ENCODE measurements around the gene DPH2. TPM values are rescaled to one million over a fixed set of nuclear protein-coding genes. Genes with fewer than 3 reads are reported as not detected.

The DPH2 gene
- total and polyA plus RNA-seq, 2 of the 8 experiments (the other 6 are each of a cell fraction or from before 2014, with no cell fraction given) = 64.9 to 92.1 TPM

DNA sequence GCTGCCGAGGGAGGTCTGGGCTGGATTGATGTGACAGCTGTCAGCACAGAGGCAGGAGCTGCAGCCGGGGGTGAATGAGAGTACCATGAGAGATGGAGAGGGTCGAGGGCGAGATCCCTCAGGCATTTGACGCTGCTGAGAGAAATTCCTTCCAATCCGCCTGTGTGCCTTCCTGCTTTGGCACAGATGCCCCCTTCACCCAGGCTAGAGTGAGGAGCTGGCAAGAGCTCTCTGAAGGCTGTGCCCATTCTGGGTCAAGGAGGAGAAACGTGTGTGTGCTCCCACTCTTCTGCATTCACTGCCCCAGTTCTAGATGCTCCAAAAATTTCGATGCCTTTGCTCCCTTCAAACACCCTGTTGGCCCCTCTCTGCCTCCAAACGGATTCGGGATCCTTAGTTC is 31.4 kb upstream of the DPH2 start:
- Histone ChIP-seq H3K36me3 (ENCODE audit: control insufficient read depth in 2 of 4, insufficient read depth in 4 of 4, low read length in 3 of 4) (no peaks in the 10 kb centered on the region; a peak in 1 of 8 replicates), H3K9me3 (ENCODE audit: insufficient read depth in 2 of 2, low read depth in 1 of 2, low read length in 1 of 2) (no peaks in the 10 kb centered on the region), H3K27me3 (replicated peaks in 1 of 4; ENCODE audit: control insufficient read depth in 3 of 4, extremely low read depth in 1 of 4, insufficient read depth in 3 of 4, low read length in 3 of 4) (no peaks in the 10 kb centered on the region; a peak in 1 of 7 replicates), H3K79me2 (ENCODE audit: control insufficient read depth in 1 of 2, insufficient read depth in 2 of 2, low read length in 2 of 2) (no peaks in the 10 kb centered on the region), H2BK5ac (ENCODE audit: low read depth, low read length) (peak overlapping the region; percentile 3; the same call in 1 of the 2 replicates), H2BK15ac (ENCODE audit: low read length) (no peak overlapping the region), H3K4me3 (ENCODE audit: extremely low read depth in 1 of 4, insufficient read depth in 2 of 4, low read depth in 3 of 4, low read length in 4 of 4) (no peak overlapping the region), H2BK120ac (replicated peaks; ENCODE audit: low read depth, low read length) (no peak overlapping the region), H2BK12ac (ENCODE audit: low read depth, low read length) (no peak overlapping the region), H3K4me1 (replicated peaks in 1 of 4; ENCODE audit: control insufficient read depth in 3 of 4, insufficient read depth in 4 of 4, low read length in 3 of 4) (peaks cover 13 to 40% (median 26%) of the 10 kb centered on the region in 4 experiments), H2BK20ac (ENCODE audit: low read length) (0 out of 2 replicates have a peak overlapping the region, but pooled peaks have one; percentile 1), H3K18ac (ENCODE audit: extremely low read depth, low read length) (no peak overlapping the region), H4K8ac (ENCODE audit: extremely low read depth, insufficient read depth, low read length) (no peak overlapping the region), H3K56ac (replicated peaks; ENCODE audit: insufficient read length, low read depth, low read length) (no peak overlapping the region), H3K23me2 (ENCODE audit: low read depth, low read length) (peaks cover 6% of the 10 kb centered on the region; the same call in 1 of the 2 replicates), H3K14ac (ENCODE audit: insufficient read length) (no peak overlapping the region), H2AFZ (ENCODE audit: low read length) (no peak overlapping the region), H4K91ac (replicated peaks; ENCODE audit: insufficient read length, low read length) (no peak overlapping the region), H3K23ac (ENCODE audit: insufficient read length) (no peak overlapping the region), H4K5ac (ENCODE audit: insufficient read length, low read depth, low read length) (no peak overlapping the region), H3K79me1 (ENCODE audit: low read depth, low read length) (no peaks in the 10 kb centered on the region), H3K4me2 (ENCODE audit: insufficient read depth in 1 of 2, low read depth in 2 of 2, low read length in 2 of 2) (peak overlapping the region in 1 of 2 experiments; percentile 43; a peak in 1 of 4 replicates), H2AK5ac (ENCODE audit: low read depth, low read length) (no peak overlapping the region), H3K9ac (replicated peaks in 1 of 4; ENCODE audit: extremely low read depth in 1 of 4, low read depth in 3 of 4, low read length in 3 of 4) (no peak overlapping the region), H3K27ac (ENCODE audit: low read depth, low read length) (no peak overlapping the region), H3K4ac (replicated peaks; ENCODE audit: insufficient read length, low read depth, low read length) (no peak overlapping the region), H4K20me1 (replicated peaks in 1 of 2; ENCODE audit: control insufficient read depth in 1 of 2, insufficient read depth in 2 of 2, low read length in 2 of 2) (peaks cover 7 to 8% of the 10 kb centered on the region in 2 experiments)
- WGBS, 2 experiments (ENCODE audit: extremely low coverage in 1 of 2, insufficient coverage in 1 of 2, insufficient read length in 1 of 2, insufficient replicate concordance in 2 of 2, low coverage in 1 of 2, low lambda C conversion rate in 2 of 2, missing lambda C conversion rate in 1 of 2) = 81% methylated on average over 8 of the region's 10 CpGs; no CpG with 5 or more reads in 1 of the 2 experiments
- no peak for DNase-seq (ENCODE audit: low read depth in 1 of 2, low spot score in 2 of 2)
- ChIA-PET POLR2A (ENCODE audit: partially characterized antibody) (interaction anchor here (0.6 to 3.0 kb wide), 6 partner anchors 24 to 272 kb away, joined by 3 to 12 read pairs (median 4); partner anchors contain the start of gene ATP6V0B), CTCF (ENCODE audit: partially characterized antibody) (interaction anchor here (0.7 to 18.6 kb wide), 12 partner anchors 9 to 170 kb away, joined by 3 to 618 read pairs (median 6); partner anchors contain the start of gene ATP6V0B)
- TF ChIP-seq SP2 (IDR thresholded peaks at IDR 0.05; ENCODE audit: low read length) (no peak), SIRT6 (IDR thresholded peaks at IDR 0.05; ENCODE audit: low read length) (no peak), CREB1 (IDR thresholded peaks at IDR 0.05) (no peak), SAP30 (IDR thresholded peaks at IDR 0.05; ENCODE audit: insufficient read depth, insufficient replicate concordance, low read length) (no peak), BACH1 (IDR thresholded peaks at IDR 0.05; ENCODE audit: low read length) (no peak), EZH2 (IDR thresholded peaks at IDR 0.05; ENCODE audit: low read depth, low read length, severe bottlenecking) (no peak), SP4 (IDR thresholded peaks at IDR 0.05; ENCODE audit: low read length) (no peak), GTF2F1 (IDR thresholded peaks at IDR 0.05; ENCODE audit: borderline replicate concordance, low read depth, low read length) (no peak), NANOG (IDR thresholded peaks at IDR 0.05; ENCODE audit: insufficient read depth, low read depth, low read length, poor library complexity, severe bottlenecking) (no peak), TCF12 (IDR thresholded peaks at IDR 0.05; ENCODE audit: low read depth, low read length) (no peak), SP1 (IDR thresholded peaks at IDR 0.05; ENCODE audit: low read depth, low read length) (no peak), MAFK (IDR thresholded peaks at IDR 0.05; ENCODE audit: low read depth, low read length) (no peak), RBBP5 (IDR thresholded peaks at IDR 0.05; ENCODE audit: borderline replicate concordance, low read depth, low read length) (no peak), FOSL1 (IDR thresholded peaks at IDR 0.05; ENCODE audit: insufficient read depth, low read depth, low read length) (no peak)
- FAIRE-seq = no peak

Data from H1 (cell line).